OCI-LY1 (cell line): ENCODE results near the gene SNAI3.

Experiments
- H2AFZ ChIP-seq: fragments of 200-600 bp; sonication (generic), shearing (Covaris generic); 2 replicates; pipeline ENCODE4 v1.6.0; 2014; ENCODE audit warnings: antibody characterized with exemption, mild to moderate bottlenecking, low read length
- H3F3A ChIP-seq: fragments of 200-600 bp; sonication (generic), shearing (Covaris generic); 2 replicates; pipeline ENCODE4 v1.6.0; 2014; ENCODE audit warnings: mild to moderate bottlenecking, antibody characterized with exemption, low read length, moderate library complexity; ENCODE audit not compliant: insufficient read depth
- H3K27ac ChIP-seq: fragments of 200-600 bp; sonication (generic); 2 replicates; pipeline ENCODE4 v1.5.1; 2014; ENCODE audit warnings: low read length, mixed run types, mild to moderate bottlenecking, low read depth; ENCODE audit not compliant: poor library complexity, severe bottlenecking
- H3K27me3 ChIP-seq: fragments of 200-600 bp; sonication (generic); 2 replicates; pipeline ENCODE4 v1.6.0; 2014; ENCODE audit warnings: antibody characterized with exemption, mild to moderate bottlenecking, low read length, moderate library complexity; ENCODE audit not compliant: insufficient read depth
- H3K36me3 ChIP-seq: fragments of 200-600 bp; sonication (generic); 2 replicates; pipeline ENCODE4 v1.6.1; 2014; ENCODE audit warnings: mild to moderate bottlenecking, antibody characterized with exemption, low read length, moderate library complexity, mixed read lengths; ENCODE audit not compliant: insufficient read depth
- H3K4me1 ChIP-seq: fragments of 200-600 bp; sonication (generic); 2 replicates; pipeline ENCODE4 v1.5.1; 2014; ENCODE audit warnings: mild to moderate bottlenecking, low read length, moderate library complexity; ENCODE audit not compliant: insufficient read depth, severe bottlenecking
- H3K4me2 ChIP-seq: fragments of 200-600 bp; sonication (generic), shearing (Covaris generic); 2 replicates; pipeline ENCODE4 v1.6.1; 2014; ENCODE audit warnings: low read length
- H3K4me3 ChIP-seq: fragments of 200-600 bp; sonication (generic); 2 replicates; pipeline ENCODE4 v1.5.1; 2014; ENCODE audit warnings: low read length, low read depth, mild to moderate bottlenecking, mixed read lengths; ENCODE audit not compliant: poor library complexity, severe bottlenecking
- H3K79me2 ChIP-seq: fragments of 200-600 bp; shearing (Covaris generic); 2 replicates; pipeline ENCODE4 v1.6.1; 2016; ENCODE audit warnings: mixed run types, low read length, mixed read lengths; ENCODE audit not compliant: insufficient read depth
- H3K9ac ChIP-seq: fragments of 200-600 bp; sonication (generic), shearing (Covaris generic); 2 replicates; pipeline ENCODE4 v1.6.1; 2014; ENCODE audit warnings: mild to moderate bottlenecking, low read length, mixed read lengths
- H3K9me2 ChIP-seq: fragments of 200-600 bp; sonication (generic), shearing (Covaris generic); 2 replicates; pipeline ENCODE4 v1.6.1; 2014; ENCODE audit warnings: low read depth, mild to moderate bottlenecking, low read length, mixed read lengths
- H3K9me3 ChIP-seq: fragments of 200-600 bp; shearing (Covaris generic); 2 replicates; pipeline ENCODE4 v1.6.1; 2014; ENCODE audit warnings: low read length, mixed read lengths
- H4K20me1 ChIP-seq: fragments of 200-600 bp; sonication (generic), shearing (Covaris generic); 2 replicates; pipeline ENCODE4 v1.6.0; 2016; ENCODE audit warnings: mild to moderate bottlenecking, low read length; ENCODE audit not compliant: insufficient read depth
- CTCF ChIP-seq: fragments of 200-600 bp; sonication (generic), shearing (Covaris generic); IDR thresholded peaks from 2 replicates; pipeline ENCODE4 v1.5.1; 2017; ENCODE audit warnings: mild to moderate bottlenecking, antibody characterized with exemption, low read length, moderate library complexity, mixed read lengths
- EZH2 ChIP-seq: fragments of 200-600 bp; sonication (generic), shearing (Covaris generic); IDR thresholded peaks from 2 replicates; pipeline ENCODE4 v1.8.0; 2017; ENCODE audit warnings: borderline replicate concordance, mixed run types, mild to moderate bottlenecking, antibody characterized with exemption, low read length, moderate library complexity, mixed read lengths

SNAI3 gene

GRCh38 chr16:88706965-88707826 is 20.9 kb upstream of the SNAI3 start:
- H3K4me1 ChIP-seq = peaks cover 51% of the 10 kb centered on the region
- H2AFZ ChIP-seq = no peak overlapping the region
- H3F3A ChIP-seq = no peaks in the 10 kb centered on the region
- H3K4me2 ChIP-seq = peak overlapping the region; percentile 96
- no peak overlapping the region for H3K27ac ChIP-seq
- H4K20me1 ChIP-seq = no peaks in the 10 kb centered on the region
- TF ChIP-seq EZH2 (no peak), CTCF (no peak)
- peaks cover 5% of the 10 kb centered on the region; the same call in 1 of the 2 replicates for H3K36me3 ChIP-seq
- no peaks in the 10 kb centered on the region for H3K9me3 ChIP-seq
- H3K79me2 ChIP-seq = no peaks in the 10 kb centered on the region
- 0 out of 2 replicates have a peak, but pooled peaks cover 5% of the 10 kb centered on the region for H3K27me3 ChIP-seq
- no peaks in the 10 kb centered on the region for H3K9me2 ChIP-seq
- peak overlapping the region; percentile 79 for H3K9ac ChIP-seq
- peak overlapping the region; percentile 99 for H3K4me3 ChIP-seq

GRCh38 chr16:88706229-88706964 is 20.1 kb upstream of the SNAI3 start, which contains the start of the genes CTU2 and RNF166:
TSS of gene CTU2 (plus strand) at chr16:88706503. CDS start at chr16:88706531, 28 bp downstream.
TSS of gene RNF166 (minus strand) at chr16:88706408. CDS start at chr16:88706325, 83 bp downstream.
- no peak within 1 kb of the TSS for H3K27ac ChIP-seq
- H3K9ac ChIP-seq = peak within 1 kb of the TSS; percentile 79
- H3K9me2 ChIP-seq = no peaks in the 10 kb centered on the region
- H3K79me2 ChIP-seq = no peaks in the 10 kb centered on the region
- H3K4me1 ChIP-seq = peaks cover 54% of the 10 kb centered on the region
- H3K4me3 ChIP-seq = peak within 1 kb of the TSS; percentile 99
- H3K9me3 ChIP-seq = no peaks in the 10 kb centered on the region
- TF ChIP-seq CTCF = no peak
- TF ChIP-seq EZH2 = no peak
- no peaks in the 10 kb centered on the region for H3F3A ChIP-seq
- 0 out of 2 replicates have a peak, but pooled peaks cover 5% of the 10 kb centered on the region for H3K27me3 ChIP-seq
- H2AFZ ChIP-seq = no peak within 1 kb of the TSS
- H4K20me1 ChIP-seq = no peaks in the 10 kb centered on the region
- peak within 1 kb of the TSS; percentile 96 for H3K4me2 ChIP-seq
- H3K36me3 ChIP-seq = peaks cover 5% of the 10 kb centered on the region; the same call in 1 of the 2 replicates

- Histone ChIP-seq H4K20me1 (no peaks in the 10 kb centered on the region), H3K9me3 (no peaks in the 10 kb centered on the region), H3K9me2 (no peaks in the 10 kb centered on the region), H3K9ac (peak overlapping the region; percentile 79), H3F3A (no peaks in the 10 kb centered on the region), H3K36me3 (peaks cover 5% of the 10 kb centered on the region; the same call in 1 of the 2 replicates), H2AFZ (no peak overlapping the region), H3K79me2 (no peaks in the 10 kb centered on the region), H3K4me2 (peak overlapping the region; percentile 96), H3K27me3 (0 out of 2 replicates have a peak, but pooled peaks cover 5% of the 10 kb centered on the region), H3K4me3 (peak overlapping the region; percentile 99), H3K4me1 (peaks cover 60% of the 10 kb centered on the region), H3K27ac (no peak overlapping the region)
- TF ChIP-seq CTCF = no peak
- no peak for TF ChIP-seq EZH2
These were observed 19.5 kb upstream of the SNAI3 start for GRCh38 chr16:88705801-88706228.
